ENCODE measurements around the gene NWD2. TPM values are rescaled to one million over a fixed set of nuclear protein-coding genes. Genes with fewer than 3 reads are reported as not detected.

The NWD2 gene
- total RNA-seq, 1 experiment from 2014 or later = not detected

GRCh38 chr4:37447886-37448285, 203.3 kb downstream of the NWD2 start:
- Mint-ChIP-seq H3K36me3 (ENCODE audit: insufficient read depth in 1 of 3, low read depth in 3 of 3) (no peaks in the 10 kb centered on the region), H3K4me1 (peaks cover 0 to 2% of the 10 kb centered on the region in 2 experiments; a peak in 2 of 4 replicates), H3K9me3 (no peaks in the 10 kb centered on the region), H3K27me3 (ENCODE audit: low read depth) (peaks cover 38% of the 10 kb centered on the region), H3K27ac (no peak overlapping the region), H3K4me3 (no peak overlapping the region)
- Histone ChIP-seq H2BK5ac (ENCODE audit: insufficient read length, low read length) (no peak overlapping the region), H3K14ac (ENCODE audit: insufficient read depth, low read length) (no peak overlapping the region), H3K4me2 (ENCODE audit: insufficient read depth, insufficient read length, low read length) (no peak overlapping the region), H2BK20ac (ENCODE audit: low read depth, low read length, poor library complexity, severe bottlenecking) (no peak overlapping the region), H3K4me1 (ENCODE audit: insufficient read depth, low read length) (no peaks in the 10 kb centered on the region), H2BK15ac (ENCODE audit: low read depth, low read length) (no peak overlapping the region), H3K27me3 (ENCODE audit: insufficient read depth, low read length) (0 out of 2 replicates have a peak, but pooled peaks cover 2% of the 10 kb centered on the region), H3K79me1 (ENCODE audit: insufficient read depth, low read depth, low read length, poor library complexity, severe bottlenecking) (no peaks in the 10 kb centered on the region), H3K18ac (ENCODE audit: insufficient read length, low read depth, low read length) (no peak overlapping the region), H3K9ac (ENCODE audit: extremely low read depth, insufficient read length, low read length) (no peak overlapping the region), H3K27ac (ENCODE audit: insufficient read length, low read depth, low read length) (no peak overlapping the region), H3K79me2 (ENCODE audit: insufficient read depth, low read length) (no peaks in the 10 kb centered on the region), H4K20me1 (ENCODE audit: control insufficient read depth, insufficient read depth, insufficient read length) (no peaks in the 10 kb centered on the region), H2AFZ (ENCODE audit: low read length) (no peak overlapping the region), H3K56ac (ENCODE audit: insufficient read length, low read depth, low read length) (no peak overlapping the region), H3K9me3 (ENCODE audit: control insufficient read depth, low read depth, low read length) (no peaks in the 10 kb centered on the region), H3T11ph (ENCODE audit: low read length) (no peak overlapping the region), H4K5ac (ENCODE audit: insufficient read length, low read depth, low read length) (no peak overlapping the region), H2AK5ac (ENCODE audit: insufficient read length, low read length) (no peak overlapping the region), H3K23me2 (ENCODE audit: insufficient read length, low read depth, low read length, poor library complexity, severe bottlenecking) (no peaks in the 10 kb centered on the region), H3K23ac (ENCODE audit: insufficient read length, low read depth, low read length) (no peak overlapping the region), H2BK120ac (ENCODE audit: low read depth, low read length, poor library complexity, severe bottlenecking) (no peak overlapping the region), H4K8ac (replicated peaks; ENCODE audit: insufficient read length, low read depth, low read length) (no peak overlapping the region), H2BK12ac (ENCODE audit: insufficient read length, low read depth, low read length) (no peak overlapping the region), H4K91ac (ENCODE audit: insufficient read length, low read depth, low read length) (no peak overlapping the region), H3K4ac (ENCODE audit: low read depth, low read length) (no peak overlapping the region)
- no CpG with 5 or more reads among the region's 3 CpGs for WGBS (ENCODE audit: extremely low coverage, insufficient read length, low lambda C conversion rate)
- no peak for DNase-seq
- no peak for TF ChIP-seq CTCF (conservative IDR thresholded peaks at IDR 0.05)

All from H9 (cell line).